Astrocyte (in vitro differentiated cells and primary cell): ENCODE results near the gene AP5Z1.

Experiments
- CTCF ChIP-seq: IDR thresholded peaks from 2 replicates; pipeline ENCODE4 v1.5.1; 2011; ENCODE audit warnings: low read depth, mild to moderate bottlenecking, inconsistent platforms, low read length, moderate library complexity; ENCODE audit not compliant: insufficient read depth
- EZH2 ChIP-seq: IDR thresholded peaks from 2 replicates; pipeline ENCODE4 v1.6.1; 2012; ENCODE audit warnings: mild to moderate bottlenecking, low read length, inconsistent platforms; ENCODE audit not compliant: insufficient read depth

GRCh38 chr7:4762121-4763055, 13.0 kb upstream of the AP5Z1 start:
- TF ChIP-seq EZH2: no peak
- TF ChIP-seq CTCF: no peak
